ENCODE data around the gene TM9SF2. TPM values are rescaled to one million over a fixed set of nuclear protein-coding genes. Genes with fewer than 3 reads are reported as not detected.

TM9SF2 gene
- total and polyA plus RNA-seq, 4 donors: 41.3 to 93.3 (median 73.6) TPM

- Histone ChIP-seq H3K4me3 (ENCODE audit: low read length in 2 of 2) (peak within 1 kb of the TSS; percentile 58 to 78), H3K27ac (ENCODE audit: low read depth in 1 of 2, low read length in 2 of 2) (peak within 1 kb of the TSS in 1 of 2 donors; percentile 65), H3K9me3 (ENCODE audit: control insufficient read depth, low read length) (no peaks in the 10 kb centered on the region), H3K27me3 (ENCODE audit: control insufficient read depth in 1 of 2, insufficient read depth in 2 of 2, low read length in 1 of 2) (peaks cover 0 to 2% of the 10 kb centered on the region in 2 donors), H3K36me3 (ENCODE audit: control insufficient read depth in 1 of 2, insufficient read depth in 2 of 2, low read length in 1 of 2) (no peaks in the 10 kb centered on the region), H3K4me1 (ENCODE audit: control insufficient read depth in 1 of 2, insufficient read depth in 2 of 2, low read length in 2 of 2) (peaks cover 0 to 2% of the 10 kb centered on the region in 2 donors)
- WGBS, 2 donors: 1% methylated on average over 47 to 73 of the region's 73 CpGs
- intact Hi-C loops (cut with DNase I): no loop called here
- DNase-seq (peak; percentile 92 to 98), ATAC-seq (ENCODE audit: low FRiP score) (peak; percentile 97)
These were observed 105.2 kb downstream of the TM9SF2 start, which contains the start of gene CLYBL for GRCh38 chr13:99606324-99607066. TSS of gene CLYBL (plus strand) at chr13:99606690.

DNA sequence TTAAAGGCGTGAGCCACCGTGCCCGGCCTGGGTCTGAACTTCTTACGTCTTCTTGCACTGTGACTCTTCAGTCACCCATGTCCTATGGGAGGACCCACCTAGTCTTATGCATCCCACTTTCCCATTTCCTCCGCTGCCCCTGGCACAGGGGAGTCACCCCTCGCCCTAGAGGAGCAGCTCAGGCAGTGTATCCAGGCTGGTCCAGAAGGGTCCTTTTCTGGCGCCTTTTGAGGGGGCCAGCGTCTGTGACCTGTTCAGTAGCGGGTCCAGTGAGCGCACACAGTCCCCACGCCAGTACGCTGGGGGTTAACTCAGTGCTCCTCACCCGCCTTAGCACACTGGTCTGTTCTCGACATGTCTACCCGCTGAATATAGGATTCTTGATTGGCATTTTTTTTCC is 107.1 kb downstream of the TM9SF2 start:
- Histone ChIP-seq H3K27ac (ENCODE audit: low read depth in 1 of 2, low read length in 2 of 2) (no peak overlapping the region), H3K27me3 (ENCODE audit: control insufficient read depth in 1 of 2, insufficient read depth in 2 of 2, low read length in 1 of 2) (peaks cover 0 to 2% of the 10 kb centered on the region in 2 donors), H3K4me1 (ENCODE audit: control insufficient read depth in 1 of 2, insufficient read depth in 2 of 2, low read length in 2 of 2) (peaks cover 0 to 2% of the 10 kb centered on the region in 2 donors), H3K36me3 (ENCODE audit: control insufficient read depth in 1 of 2, insufficient read depth in 2 of 2, low read length in 1 of 2) (no peaks in the 10 kb centered on the region), H3K4me3 (ENCODE audit: low read length in 2 of 2) (no peak overlapping the region), H3K9me3 (ENCODE audit: control insufficient read depth, low read length) (no peaks in the 10 kb centered on the region)
- no peak for DNase-seq
- 94 to 95% methylated on average over 13 to 15 of the region's 15 CpGs for WGBS, 2 donors
- intact Hi-C loops (cut with DNase I): no loop called here
- ATAC-seq (ENCODE audit: low FRiP score): no peak

- H3K36me3 ChIP-seq (ENCODE audit: control insufficient read depth in 1 of 2, insufficient read depth in 2 of 2, low read length in 1 of 2): no peaks in the 10 kb centered on the region
- WGBS, 2 donors: 86 to 90% methylated on average over 4 of the region's 4 CpGs
- intact Hi-C loops (cut with DNase I): no loop called here
- ATAC-seq (ENCODE audit: low FRiP score) (no peak), DNase-seq (no peak)
- H3K27ac ChIP-seq (ENCODE audit: low read depth in 1 of 2, low read length in 2 of 2): no peak overlapping the region
- H3K4me1 ChIP-seq (ENCODE audit: control insufficient read depth in 1 of 2, insufficient read depth in 2 of 2, low read length in 2 of 2): no peaks in the 10 kb centered on the region
- peaks cover 0 to 2% of the 10 kb centered on the region in 2 donors for H3K27me3 ChIP-seq (ENCODE audit: control insufficient read depth in 1 of 2, insufficient read depth in 2 of 2, low read length in 1 of 2)
- no peaks in the 10 kb centered on the region for H3K9me3 ChIP-seq (ENCODE audit: control insufficient read depth, low read length)
- H3K4me3 ChIP-seq (ENCODE audit: low read length in 2 of 2): no peak overlapping the region
These were observed 109.5 kb downstream of the TM9SF2 start for GRCh38 chr13:99610702-99611289.

Other genes with a start within 250 kb of the TM9SF2 start
- gene GPR18, start 243.1 kb upstream of the TM9SF2 start, total RNA-seq: under 1 TPM; 0.24 to 0.55 TPM
- gene GPR18, start 243.1 kb upstream of the TM9SF2 start, polyA plus RNA-seq: 1 to 10 TPM in 1 of 2 donors, not detected in 1; 1.5 TPM
- gene GPR183, start 194.1 kb upstream of the TM9SF2 start, total RNA-seq: 10 to 100 TPM; 18.7 to 25.3 TPM
- gene GPR183, start 194.1 kb upstream of the TM9SF2 start, polyA plus RNA-seq: 1 to 10 TPM; 1.7 to 9.1 TPM
- gene CLYBL, start 105.2 kb downstream of the TM9SF2 start, total RNA-seq: 1 to 10 TPM; 7.7 to 8.3 TPM
- gene CLYBL, start 105.2 kb downstream of the TM9SF2 start, polyA plus RNA-seq: 10 to 100 TPM in 1 of 2 donors, 1 to 10 TPM in 1; 8.2 to 34.9 TPM